Large intestine (tissue), 3 donors: Measurements from ENCODE around the gene BABAM1. TPM values are rescaled to one million over a fixed set of nuclear protein-coding genes. Genes with fewer than 3 reads are reported as not detected.
"Not testable (repeated sequence)": the region's sequence is repeated elsewhere in the genome, so short reads cannot be mapped to it uniquely, and the experiment has no call there.

Experiments used
- DNase-seq, 2 donors: peaks; one replicate each; pipeline versions ENCODE4 v3.0.0 to v3.0.0-alpha.2; 2013
- H3K27ac ChIP-seq: one replicate; pipeline ENCODE4 v1.5.1; 2013; ENCODE audit warnings: low read length
- H3K27me3 ChIP-seq: 2 replicates; pipeline ENCODE4 v1.6.1; 2013; ENCODE audit warnings: low read length; ENCODE audit not compliant: control insufficient read depth, insufficient read depth
- H3K36me3 ChIP-seq: 2 replicates; pipeline ENCODE4 v1.6.1; 2013; ENCODE audit warnings: low read length; ENCODE audit not compliant: control insufficient read depth, insufficient read depth
- H3K4me1 ChIP-seq: one replicate; pipeline ENCODE4 v1.6.1; 2013; ENCODE audit warnings: low read length; ENCODE audit not compliant: control insufficient read depth, insufficient read depth
- H3K4me3 ChIP-seq: one replicate; pipeline ENCODE4 v1.5.1; 2013; ENCODE audit warnings: low read length
- H3K9me3 ChIP-seq: one replicate; pipeline ENCODE4 v1.6.1; 2013; ENCODE audit warnings: mild to moderate bottlenecking, low read depth, low read length, moderate library complexity; ENCODE audit not compliant: control insufficient read depth
- WGBS: methylation state at CpG from one replicate; pipeline ENCODE4 v1.1.5; 2013; ENCODE audit warnings: low lambda C conversion rate; ENCODE audit not compliant: insufficient coverage; 5-methylcytosine and 5-hydroxymethylcytosine counted together
- polyA plus RNA-seq: library from polyadenylated mRNA; unstranded; fragments of 120-200 nt; gene quantifications from one replicate; pipeline ENCODE4 v1.2.1, GENCODE V29; 2013

BABAM1 gene
- polyA plus RNA-seq, 1 donor, result 70.7 TPM

GRCh38 chr19:17268754-17269153 is 1.5 kb downstream of the BABAM1 start:
- H3K9me3 ChIP-seq, result no peaks in the 10 kb centered on the region
- peaks cover 23% of the 10 kb centered on the region for H3K36me3 ChIP-seq
- H3K27me3 ChIP-seq, result no peaks in the 10 kb centered on the region
- DNase-seq, result no peak
- no peak overlapping the region for H3K27ac ChIP-seq
- peaks cover 6% of the 10 kb centered on the region for H3K4me1 ChIP-seq
- H3K4me3 ChIP-seq, result no peak overlapping the region
- WGBS, result no CpG with 5 or more reads among the region's 13 CpGs

GRCh38 chr19:17274892-17275291 is 7.6 kb downstream of the BABAM1 start:
- H3K4me3 ChIP-seq, H3K27me3 ChIP-seq, H3K9me3 ChIP-seq, DNase-seq, H3K27ac ChIP-seq, H3K4me1 ChIP-seq: not testable (repeated sequence)
- H3K36me3 ChIP-seq, result peaks cover 63% of the 10 kb centered on the region
- WGBS, result no CpG with 5 or more reads among the region's 3 CpGs

- no peak overlapping the region for H3K27ac ChIP-seq
- no peak for DNase-seq
- no peaks in the 10 kb centered on the region for H3K4me1 ChIP-seq
- no CpG with 5 or more reads among the region's 19 CpGs for WGBS
- no peaks in the 10 kb centered on the region for H3K9me3 ChIP-seq
- no peaks in the 10 kb centered on the region for H3K27me3 ChIP-seq
- H3K36me3 ChIP-seq, result peaks cover 60% of the 10 kb centered on the region
- H3K4me3 ChIP-seq, result no peak overlapping the region
These were observed 8.4 kb downstream of the BABAM1 start for GRCh38 chr19:17275441-17276175.

GRCh38 chr19:17279436-17279835 is 12.2 kb downstream of the BABAM1 start:
- no CpG with 5 or more reads among the region's 3 CpGs for WGBS
- H3K27me3 ChIP-seq, result peaks cover 17% of the 10 kb centered on the region
- no peak overlapping the region for H3K4me3 ChIP-seq
- peaks cover 39% of the 10 kb centered on the region for H3K36me3 ChIP-seq
- no peak overlapping the region for H3K27ac ChIP-seq
- DNase-seq, result no peak
- peaks cover 10% of the 10 kb centered on the region for H3K9me3 ChIP-seq
- peaks cover 10% of the 10 kb centered on the region for H3K4me1 ChIP-seq

GRCh38 chr19:17281391-17282304 is 14.4 kb downstream of the BABAM1 start, which contains the start of gene ANKLE1:
TSS of gene ANKLE1 (plus strand) at chr19:17281901. CDS start at chr19:17281921, 20 bp downstream.
- peak within 1 kb of the TSS; percentile 13 for H3K4me3 ChIP-seq
- no CpG with 5 or more reads among the region's 75 CpGs for WGBS
- H3K4me1 ChIP-seq, result peaks cover 10% of the 10 kb centered on the region
- H3K9me3 ChIP-seq, result peaks cover 10% of the 10 kb centered on the region
- DNase-seq, result peak in 1 of 2 donors; percentile 30
- peaks cover 19% of the 10 kb centered on the region for H3K36me3 ChIP-seq
- H3K27me3 ChIP-seq, result peaks cover 17% of the 10 kb centered on the region
- H3K27ac ChIP-seq, result no peak within 1 kb of the TSS

GRCh38 chr19:17282488-17283125 is 15.4 kb downstream of the BABAM1 start:
- peaks cover 12% of the 10 kb centered on the region for H3K36me3 ChIP-seq
- WGBS, result no CpG with 5 or more reads among the region's 45 CpGs
- no peak overlapping the region for H3K4me3 ChIP-seq
- peak; percentile 72 to 80 for DNase-seq
- peaks cover 10% of the 10 kb centered on the region for H3K4me1 ChIP-seq
- H3K27ac ChIP-seq, result no peak overlapping the region
- peaks cover 17% of the 10 kb centered on the region for H3K27me3 ChIP-seq
- H3K9me3 ChIP-seq, result peaks cover 10% of the 10 kb centered on the region

- Histone ChIP-seq H3K9me3 (peaks cover 10% of the 10 kb centered on the region), H3K4me1 (peaks cover 10% of the 10 kb centered on the region), H3K4me3 (no peak overlapping the region), H3K36me3 (peaks cover 12% of the 10 kb centered on the region), H3K27ac (no peak overlapping the region), H3K27me3 (peaks cover 17% of the 10 kb centered on the region)
- no CpG with 5 or more reads among the region's 7 CpGs for WGBS
- no peak for DNase-seq
These were observed 16.3 kb downstream of the BABAM1 start for GRCh38 chr19:17283504-17283996.

GRCh38 chr19:17285415-17286135 is 18.3 kb downstream of the BABAM1 start:
- DNase-seq, result no peak
- no peak overlapping the region for H3K4me3 ChIP-seq
- H3K36me3 ChIP-seq, result no peaks in the 10 kb centered on the region
- WGBS, result 100% methylated on average over 1 of the region's 18 CpGs
- H3K9me3 ChIP-seq, result peaks cover 10% of the 10 kb centered on the region
- H3K4me1 ChIP-seq, result peaks cover 12% of the 10 kb centered on the region
- peaks cover 17% of the 10 kb centered on the region for H3K27me3 ChIP-seq
- no peak overlapping the region for H3K27ac ChIP-seq

- no peaks in the 10 kb centered on the region for H3K36me3 ChIP-seq
- no CpG with 5 or more reads among the region's 11 CpGs for WGBS
- H3K4me3 ChIP-seq, result no peak overlapping the region
- peak overlapping the region; percentile 44 for H3K27ac ChIP-seq
- H3K9me3 ChIP-seq, result peaks cover 10% of the 10 kb centered on the region
- DNase-seq, result no peak
- peaks cover 13% of the 10 kb centered on the region for H3K27me3 ChIP-seq
- H3K4me1 ChIP-seq, result peaks cover 11% of the 10 kb centered on the region
These were observed 19.0 kb downstream of the BABAM1 start for GRCh38 chr19:17286263-17286662.
